Thyroid gland (tissue), 4 donors: ENCODE results near the gene BZW2. TPM values are rescaled to one million over a fixed set of nuclear protein-coding genes. Genes with fewer than 3 reads are reported as not detected.
A peak's percentile ranks its signal among the peaks of the same experiment; 100 is the strongest.

Experiments used
- DNase-seq, 2 donors: peaks; one replicate each; pipeline ENCODE4 v3.0.0-alpha.2; 2019
- H3K27ac ChIP-seq, 3 donors: fragments of 200-600 bp; sonication (generic); 1 replicate in 2 of 3; 2 replicates in 1 of 3; pipeline ENCODE4 v1.5.1; 2016 to 2019; ENCODE audit warnings: mild to moderate bottlenecking in 1 of 3, moderate library complexity in 1 of 3
- H3K27me3 ChIP-seq: fragments of 200-600 bp; sonication (generic); one replicate; pipeline ENCODE4 v1.5.1; 2019
- H3K36me3 ChIP-seq, 2 donors: fragments of 200-600 bp; sonication (generic); one replicate each; pipeline ENCODE4 v1.5.1; 2016 to 2019
- H3K4me1 ChIP-seq, 2 donors: fragments of 200-600 bp; sonication (generic); one replicate each; pipeline ENCODE4 v1.5.1; 2017 to 2019
- H3K4me3 ChIP-seq, 3 donors: fragments of 200-600 bp; sonication (generic); replicated peaks in 1 of 3; 1 replicate in 2 of 3; 2 replicates in 1 of 3; pipeline ENCODE4 v1.5.1; 2016; ENCODE audit warnings: mild to moderate bottlenecking in 1 of 3
- H3K9me3 ChIP-seq: fragments of 200-600 bp; sonication (generic); one replicate; pipeline ENCODE4 v1.5.1; 2017
- CTCF ChIP-seq, 6 experiments: fragments of 200-600 bp in 3 of 6; fragments of 450-650 bp in 3 of 6; sonication (generic) in 3 of 6; IDR thresholded peaks; one replicate each; pipeline ENCODE4 v1.5.1; 2016 to 2019; ENCODE audit warnings: antibody characterized with exemption in 6 of 6, mild to moderate bottlenecking in 2 of 6, inconsistent platforms in 1 of 6, moderate library complexity in 1 of 6
- POLR2A ChIP-seq, 2 donors: fragments of 450-650 bp; IDR thresholded peaks; one replicate each; pipeline ENCODE4 v1.6.1; 2017; ENCODE audit warnings: antibody characterized with exemption in 2 of 2, mild to moderate bottlenecking in 2 of 2, moderate library complexity in 1 of 2
- WGBS, 2 donors: methylation state at CpG; one replicate each; pipeline ENCODE4 v1.1.5; 2017; 5-methylcytosine and 5-hydroxymethylcytosine counted together
- intact Hi-C: fragments of 100-400 bp; cut with DNase I; formaldehyde crosslinking; loops from one replicate; pipeline ENCODE4 v1.15.1; 2023
- total RNA-seq, 4 donors: library from RNA; depleted of rRNA; stranded (reverse); fragments of >200 nt; gene quantifications; one replicate each; pipeline ENCODE4 v1.2.3, GENCODE V29; 2016

BZW2 gene
- total RNA-seq, 4 donors from 2014 or later = 63.0 to 69.0 (median 66.8) TPM

- 80 to 84% methylated on average over 4 of the region's 4 CpGs for WGBS, 2 donors
- Histone ChIP-seq H3K9me3 (no peaks in the 10 kb centered on the region), H3K36me3 (no peaks in the 10 kb centered on the region), H3K4me1 (peaks cover 13 to 22% of the 10 kb centered on the region in 2 donors), H3K27ac (no peak overlapping the region), H3K27me3 (no peaks in the 10 kb centered on the region), H3K4me3 (no peak overlapping the region)
- no peak for TF ChIP-seq CTCF (IDR thresholded peaks at IDR 0.05)
- TF ChIP-seq POLR2A (IDR thresholded peaks at IDR 0.05) = no peak
- intact Hi-C loops = no loop called here
- no peak for DNase-seq
These were observed 11.7 kb upstream of the BZW2 start for GRCh38 chr7:16634271-16634738.

GRCh38 chr7:16636555-16637101 lies 9.4 kb upstream of the BZW2 start:
- Histone ChIP-seq H3K27ac (peak overlapping the region in 2 of 3 donors; percentile 34 to 57), H3K4me3 (no peak overlapping the region), H3K36me3 (no peaks in the 10 kb centered on the region), H3K9me3 (no peaks in the 10 kb centered on the region), H3K4me1 (peaks cover 13 to 22% of the 10 kb centered on the region in 2 donors), H3K27me3 (no peaks in the 10 kb centered on the region)
- TF ChIP-seq POLR2A (IDR thresholded peaks at IDR 0.05) = no peak
- no peak for TF ChIP-seq CTCF (IDR thresholded peaks at IDR 0.05)
- WGBS, 2 donors = 72 to 79% methylated on average over 1 of the region's 1 CpG
- no peak for DNase-seq
- intact Hi-C loops = no loop called here

GRCh38 chr7:16637379-16637778 lies 8.6 kb upstream of the BZW2 start:
- intact Hi-C loops = no loop called here
- DNase-seq = peak in 1 of 2 donors; percentile 32
- WGBS, 2 donors = 58 to 60% methylated on average over 5 of the region's 5 CpGs
- no peaks in the 10 kb centered on the region for H3K36me3 ChIP-seq
- no peak for TF ChIP-seq CTCF (IDR thresholded peaks at IDR 0.05)
- TF ChIP-seq POLR2A (IDR thresholded peaks at IDR 0.05) = no peak
- peak overlapping the region; percentile 34 to 57 (median 50) for H3K27ac ChIP-seq
- peaks cover 13 to 22% of the 10 kb centered on the region in 2 donors for H3K4me1 ChIP-seq
- H3K27me3 ChIP-seq = no peaks in the 10 kb centered on the region
- no peaks in the 10 kb centered on the region for H3K9me3 ChIP-seq
- no peak overlapping the region for H3K4me3 ChIP-seq

GRCh38 chr7:16638282-16639280 lies 7.4 kb upstream of the BZW2 start:
- no peak for DNase-seq
- H3K9me3 ChIP-seq = no peaks in the 10 kb centered on the region
- H3K27me3 ChIP-seq = no peaks in the 10 kb centered on the region
- 79 to 81% methylated on average over 7 of the region's 7 CpGs for WGBS, 2 donors
- H3K4me3 ChIP-seq = no peak overlapping the region
- no peaks in the 10 kb centered on the region for H3K36me3 ChIP-seq
- no peak for TF ChIP-seq CTCF (IDR thresholded peaks at IDR 0.05)
- TF ChIP-seq POLR2A (IDR thresholded peaks at IDR 0.05) = no peak
- H3K4me1 ChIP-seq = peaks cover 13 to 24% of the 10 kb centered on the region in 2 donors
- intact Hi-C loops = no loop called here
- peak overlapping the region in 1 of 3 donors; percentile 57 for H3K27ac ChIP-seq
